Activated T-cell treated with anti-CD3 and anti-CD28 coated beads, Interleukin-2, amount 50 U/mL, for 4 hours (primary cell): ENCODE results near the gene TEKT3. TPM values are rescaled to one million over a fixed set of nuclear protein-coding genes. Genes with fewer than 3 reads are reported as not detected.

Source experiments
- ATAC-seq, 2 donors: fragments of 200-7000 bp; cut with Tn5 transposase; one replicate each; pipeline ENCODE4 v1.10.0; 2021
- DNase-seq: peaks from one replicate; pipeline ENCODE4 v3.0.0-alpha.2; 2020
- H3K27me3 Mint-ChIP-seq: one replicate; pipeline ENCODE4 v1.8.0; 2021; ENCODE audit warnings: low read depth, mixed read lengths
- H3K36me3 Mint-ChIP-seq: one replicate; pipeline ENCODE4 v1.8.0; 2022; ENCODE audit warnings: mixed read lengths; ENCODE audit not compliant: insufficient read depth
- H3K4me1 Mint-ChIP-seq: one replicate; pipeline ENCODE4 v1.8.0; 2021; ENCODE audit warnings: low read depth, mixed read lengths
- H3K4me3 Mint-ChIP-seq: one replicate; pipeline ENCODE4 v1.8.0; 2021; ENCODE audit warnings: mild to moderate bottlenecking, moderate library complexity, mixed read lengths
- H3K9me3 Mint-ChIP-seq: one replicate; pipeline ENCODE4 v1.8.0; 2021; ENCODE audit warnings: mixed read lengths
- total RNA-seq, 3 donors: library from RNA; stranded (reverse); gene quantifications; one replicate each; pipeline ENCODE4 v1.2.1, GENCODE V29; 2021

The TEKT3 gene
- total RNA-seq, 3 donors from 2014 or later: 0.23 TPM; not detected in 2

DNA sequence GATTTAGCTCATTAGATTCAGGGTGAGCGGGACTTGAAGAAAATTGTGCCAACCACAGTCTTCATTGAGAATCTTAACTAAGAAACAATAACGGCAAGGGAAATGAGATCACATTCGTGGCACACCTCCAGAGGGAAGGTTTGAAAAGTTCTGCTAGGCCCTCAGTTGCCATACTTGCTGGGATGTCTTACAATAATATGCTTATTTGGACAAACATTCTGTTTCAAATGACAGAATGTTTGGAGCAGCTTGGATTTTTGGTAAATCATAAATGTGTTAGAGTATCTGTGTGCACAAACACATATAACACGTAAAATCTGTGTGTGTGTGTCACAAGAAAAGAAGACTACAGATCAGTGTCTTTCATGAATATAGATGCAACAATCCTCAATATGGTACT is 24.6 kb upstream of the TEKT3 start:
- no peaks in the 10 kb centered on the region for H3K9me3 Mint-ChIP-seq
- ATAC-seq: no peak
- H3K36me3 Mint-ChIP-seq: no peaks in the 10 kb centered on the region

DNA sequence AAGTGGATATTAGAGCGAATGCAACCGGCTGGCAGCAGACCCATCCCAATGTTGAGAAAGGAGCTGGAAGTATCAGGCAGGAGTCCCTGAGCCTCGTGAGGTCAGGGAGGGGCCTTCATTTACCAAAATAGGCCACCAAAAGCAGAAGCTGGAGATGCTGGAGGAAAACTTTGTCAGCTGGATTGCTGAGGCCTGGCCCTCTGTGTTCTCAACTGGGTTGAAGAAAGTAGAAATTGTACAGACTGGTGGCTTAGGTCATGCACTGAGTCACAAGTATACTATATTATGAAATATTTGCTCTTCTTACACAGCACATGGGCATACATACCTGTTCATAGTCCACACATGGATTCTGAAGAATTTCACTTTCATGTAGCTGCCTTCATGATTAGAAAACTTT is 23.2 kb upstream of the TEKT3 start:
- H3K4me1 Mint-ChIP-seq: no peaks in the 10 kb centered on the region
- no peak for ATAC-seq
- no peaks in the 10 kb centered on the region for H3K36me3 Mint-ChIP-seq
- H3K9me3 Mint-ChIP-seq: no peaks in the 10 kb centered on the region
- H3K4me3 Mint-ChIP-seq: no peak overlapping the region
- peaks cover 9% of the 10 kb centered on the region for H3K27me3 Mint-ChIP-seq
- no peak for DNase-seq

More for the DNA sequence above, 24.6 kb upstream of the TEKT3 start:
- DNase-seq: no peak
- Mint-ChIP-seq H3K4me3 (no peak overlapping the region), H3K27me3 (peaks cover 11% of the 10 kb centered on the region), H3K4me1 (no peaks in the 10 kb centered on the region)

DNA sequence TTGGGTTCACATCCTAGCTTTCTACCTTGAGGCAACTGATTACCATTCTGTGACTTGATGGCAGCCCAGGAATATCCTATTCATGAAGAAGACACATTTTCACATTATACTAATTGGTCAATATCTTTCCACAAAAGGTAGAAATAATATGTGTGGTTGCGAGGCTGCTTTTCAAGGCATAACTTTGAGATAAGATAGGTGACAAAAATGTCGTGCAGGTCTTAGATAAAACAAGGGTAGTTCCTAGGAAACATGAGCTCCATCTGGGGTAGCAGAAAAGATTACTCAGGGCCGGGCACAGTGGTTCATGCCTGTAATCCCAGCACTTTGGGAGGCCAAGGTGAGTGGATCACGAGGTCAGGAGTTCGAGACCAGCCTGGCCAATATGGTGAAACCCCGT is 22.3 kb upstream of the TEKT3 start:
- H3K4me3 Mint-ChIP-seq: no peak overlapping the region
- no peaks in the 10 kb centered on the region for H3K4me1 Mint-ChIP-seq
- DNase-seq: no peak
- peaks cover 5% of the 10 kb centered on the region for H3K27me3 Mint-ChIP-seq
- H3K9me3 Mint-ChIP-seq: no peaks in the 10 kb centered on the region
- H3K36me3 Mint-ChIP-seq: no peaks in the 10 kb centered on the region
- ATAC-seq: no peak

DNA sequence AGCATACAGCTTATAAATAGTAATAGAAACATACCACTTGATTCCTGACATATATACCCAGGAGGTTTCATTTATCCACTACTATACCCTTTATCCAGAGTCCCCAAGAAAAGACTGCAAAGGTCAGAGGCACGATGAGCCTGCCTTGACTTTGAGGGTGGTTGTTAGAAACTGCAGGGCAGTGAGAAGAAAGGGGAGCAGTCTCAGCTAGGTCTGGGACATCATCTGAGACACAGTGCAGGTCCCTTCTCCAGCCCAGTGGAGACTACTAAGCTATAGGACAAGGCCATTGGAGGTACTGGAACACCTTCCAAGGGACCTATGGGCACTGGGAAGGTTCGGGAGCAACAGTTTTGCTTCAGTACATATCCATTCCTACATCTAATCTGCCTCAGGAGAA is 20.2 kb upstream of the TEKT3 start:
- no peak for ATAC-seq
- Mint-ChIP-seq H3K36me3 (no peaks in the 10 kb centered on the region), H3K4me3 (no peak overlapping the region), H3K9me3 (no peaks in the 10 kb centered on the region), H3K27me3 (peaks cover 4% of the 10 kb centered on the region), H3K4me1 (no peaks in the 10 kb centered on the region)
- no peak for DNase-seq

DNA sequence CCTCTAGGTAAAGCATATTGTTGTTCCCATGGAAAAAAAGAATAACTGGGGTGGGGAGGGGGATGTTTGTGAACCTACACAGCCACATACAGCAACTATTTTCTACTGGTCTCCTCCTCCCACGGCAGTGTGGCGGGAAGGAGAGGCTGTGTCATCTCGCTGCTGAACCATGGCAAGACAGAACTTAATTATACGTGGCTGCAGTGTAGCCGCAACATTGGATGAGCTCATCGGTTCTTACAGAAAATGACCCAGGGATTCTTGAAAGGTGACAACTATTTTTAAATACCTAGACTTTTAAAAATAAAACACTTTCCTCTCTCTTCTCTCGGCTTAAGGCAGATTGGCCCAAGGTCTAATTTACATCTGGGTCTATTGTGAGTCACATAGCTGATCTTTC is 19.8 kb upstream of the TEKT3 start:
- H3K4me3 Mint-ChIP-seq: no peak overlapping the region
- DNase-seq (no peak), ATAC-seq (no peak)
- no peaks in the 10 kb centered on the region for H3K36me3 Mint-ChIP-seq
- peaks cover 4% of the 10 kb centered on the region for H3K27me3 Mint-ChIP-seq
- no peaks in the 10 kb centered on the region for H3K4me1 Mint-ChIP-seq
- H3K9me3 Mint-ChIP-seq: no peaks in the 10 kb centered on the region

DNA sequence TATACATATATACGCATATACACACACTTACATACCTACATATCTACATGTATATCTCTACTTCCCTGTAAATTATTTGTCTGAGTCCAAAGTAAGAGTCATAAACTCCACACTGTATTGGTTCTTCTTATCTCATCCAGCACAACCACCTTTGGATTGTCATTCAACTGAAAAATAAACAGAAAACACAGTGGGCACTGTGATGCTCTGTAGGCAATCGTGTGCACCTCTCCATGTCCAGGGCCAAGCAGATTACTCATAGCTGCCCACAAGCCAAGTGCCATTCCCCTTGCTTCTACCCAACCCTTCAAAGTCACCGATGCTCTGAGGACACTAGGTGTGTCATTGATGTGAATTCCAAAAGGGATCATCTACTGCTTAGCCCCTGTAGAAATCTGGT is 12.9 kb upstream of the TEKT3 start:
- peaks cover 24% of the 10 kb centered on the region for H3K27me3 Mint-ChIP-seq

DNA sequence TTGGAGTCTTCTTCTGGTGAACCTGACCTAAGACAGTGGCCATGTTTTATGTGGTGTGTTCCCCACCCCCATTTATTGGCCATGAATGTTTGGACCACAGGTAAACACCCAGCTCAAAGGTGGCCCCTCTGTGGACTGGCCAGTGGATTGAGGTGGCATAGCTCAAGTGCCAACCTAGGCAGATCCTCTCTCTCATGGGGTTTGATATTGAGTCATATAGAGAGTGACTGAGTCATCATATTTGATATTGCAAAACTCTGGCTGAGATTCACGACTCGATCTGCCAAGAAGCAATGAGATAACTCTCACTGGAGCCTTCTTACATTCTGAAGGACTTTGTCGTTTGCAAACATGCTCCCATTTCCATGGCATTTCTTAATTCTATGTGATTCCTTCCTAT is 10.5 kb upstream of the TEKT3 start:
- Mint-ChIP-seq H3K4me1 (no peaks in the 10 kb centered on the region), H3K27me3 (peaks cover 34% of the 10 kb centered on the region), H3K36me3 (no peaks in the 10 kb centered on the region), H3K4me3 (no peak overlapping the region), H3K9me3 (no peaks in the 10 kb centered on the region)
- ATAC-seq (no peak), DNase-seq (no peak)

More for the DNA sequence above, 12.9 kb upstream of the TEKT3 start:
- Mint-ChIP-seq H3K9me3 (no peaks in the 10 kb centered on the region), H3K4me1 (no peaks in the 10 kb centered on the region), H3K4me3 (no peak overlapping the region), H3K36me3 (no peaks in the 10 kb centered on the region)
- ATAC-seq: no peak
- no peak for DNase-seq

DNA sequence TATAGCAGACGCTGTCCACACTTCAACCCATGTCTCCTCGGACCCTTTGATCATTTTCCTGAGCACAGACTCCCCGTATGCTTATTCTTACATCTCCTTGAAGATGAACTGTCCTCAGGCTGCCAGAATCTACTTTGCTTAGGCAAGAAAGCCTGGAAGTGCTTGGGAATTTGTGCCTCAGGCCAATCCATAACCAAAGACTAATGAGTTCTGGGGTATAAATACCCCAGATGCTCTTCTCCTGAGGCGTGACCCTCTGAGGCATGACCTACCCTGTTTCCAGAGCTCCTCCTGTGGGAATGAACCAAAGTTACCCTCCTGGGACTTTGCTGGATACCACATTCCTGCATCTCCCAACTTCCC is 10.1 kb upstream of the TEKT3 start:
- no peak overlapping the region for H3K4me3 Mint-ChIP-seq
- no peaks in the 10 kb centered on the region for H3K36me3 Mint-ChIP-seq
- H3K9me3 Mint-ChIP-seq: no peaks in the 10 kb centered on the region
- H3K27me3 Mint-ChIP-seq: peaks cover 38% of the 10 kb centered on the region
- ATAC-seq: no peak
- DNase-seq: no peak
- no peaks in the 10 kb centered on the region for H3K4me1 Mint-ChIP-seq

DNA sequence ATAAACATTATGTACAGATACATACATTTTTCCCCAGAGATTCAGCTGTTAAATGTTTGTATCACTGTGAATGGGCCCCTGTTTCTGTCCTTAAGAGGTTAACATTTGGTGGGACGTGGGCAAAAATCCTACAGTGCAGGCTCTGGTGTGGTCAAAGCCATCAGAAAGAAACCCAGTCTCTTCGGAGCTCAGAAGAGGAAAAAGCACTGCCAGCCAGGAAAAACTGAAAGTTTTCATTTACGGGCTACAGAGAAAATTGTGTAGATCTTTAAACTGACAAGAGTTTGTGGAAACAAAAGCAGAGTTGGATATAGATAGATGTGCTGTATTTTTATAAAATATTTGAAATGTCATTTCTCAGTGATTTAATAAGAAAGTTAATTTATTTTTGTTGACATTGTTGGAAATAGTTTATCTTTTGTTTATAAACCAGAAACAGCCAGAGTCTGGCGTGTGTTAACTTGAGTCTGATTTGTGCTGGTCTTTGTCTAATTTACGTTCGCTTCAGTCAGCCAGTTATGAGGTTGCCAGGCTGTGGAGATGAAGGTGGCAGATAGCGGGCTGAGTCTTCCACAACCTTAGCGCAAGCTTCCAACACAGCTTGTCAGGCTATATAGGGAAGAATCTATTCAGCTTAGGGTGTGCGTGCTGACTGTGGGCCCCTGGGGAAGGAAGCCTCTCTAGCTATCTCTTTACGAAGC is 9.5 kb upstream of the TEKT3 start:
- H3K4me1 Mint-ChIP-seq: no peaks in the 10 kb centered on the region
- H3K36me3 Mint-ChIP-seq: no peaks in the 10 kb centered on the region
- ATAC-seq (no peak), DNase-seq (no peak)
- H3K9me3 Mint-ChIP-seq: no peaks in the 10 kb centered on the region
- no peak overlapping the region for H3K4me3 Mint-ChIP-seq
- peaks cover 40% of the 10 kb centered on the region for H3K27me3 Mint-ChIP-seq

DNA sequence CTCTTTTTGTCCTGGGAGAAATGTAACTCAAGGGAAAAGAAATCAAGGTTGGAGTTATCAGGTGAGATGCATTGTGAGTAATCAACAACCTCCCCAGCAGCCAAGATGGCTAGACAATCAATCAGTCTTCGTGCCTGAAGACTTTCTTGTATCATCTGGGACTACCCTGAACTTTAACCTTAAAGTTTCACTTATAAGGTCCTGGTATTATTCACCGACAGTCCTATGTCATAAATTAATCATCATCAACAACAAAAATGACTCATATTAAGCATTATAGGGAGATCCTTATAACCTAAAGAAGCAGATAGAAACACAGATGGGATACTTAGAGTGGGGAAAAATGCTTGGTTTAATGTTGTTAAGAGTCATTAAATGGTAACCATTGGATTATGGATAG is 7.7 kb upstream of the TEKT3 start:
- DNase-seq: no peak
- no peaks in the 10 kb centered on the region for H3K9me3 Mint-ChIP-seq
- H3K27me3 Mint-ChIP-seq: peaks cover 47% of the 10 kb centered on the region
- no peaks in the 10 kb centered on the region for H3K36me3 Mint-ChIP-seq
- ATAC-seq: no peak
- no peaks in the 10 kb centered on the region for H3K4me1 Mint-ChIP-seq
- no peak overlapping the region for H3K4me3 Mint-ChIP-seq

DNA sequence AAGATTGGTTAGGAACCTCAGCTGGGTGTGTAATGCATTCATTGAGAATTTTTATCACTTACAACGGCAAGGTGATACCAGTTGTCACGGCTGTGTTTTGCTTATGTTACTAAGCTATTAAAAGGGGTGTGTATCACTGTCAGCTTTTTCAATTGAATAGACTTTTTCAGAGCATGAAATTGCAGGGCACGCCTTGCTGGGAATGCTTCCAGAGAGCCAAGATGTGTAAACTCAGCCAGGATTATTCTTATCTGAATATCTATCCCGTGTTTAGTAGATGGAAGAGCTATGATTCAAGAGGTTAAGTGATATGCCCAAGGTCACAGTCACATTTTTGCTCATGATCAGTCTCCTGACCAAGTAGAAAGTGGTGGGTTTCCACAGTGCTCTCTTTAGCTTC is 6.6 kb upstream of the TEKT3 start:
- DNase-seq (no peak), ATAC-seq (no peak)
- H3K4me1 Mint-ChIP-seq: no peaks in the 10 kb centered on the region
- H3K27me3 Mint-ChIP-seq: peaks cover 53% of the 10 kb centered on the region
- H3K9me3 Mint-ChIP-seq: no peaks in the 10 kb centered on the region
- no peaks in the 10 kb centered on the region for H3K36me3 Mint-ChIP-seq
- H3K4me3 Mint-ChIP-seq: no peak overlapping the region

DNA sequence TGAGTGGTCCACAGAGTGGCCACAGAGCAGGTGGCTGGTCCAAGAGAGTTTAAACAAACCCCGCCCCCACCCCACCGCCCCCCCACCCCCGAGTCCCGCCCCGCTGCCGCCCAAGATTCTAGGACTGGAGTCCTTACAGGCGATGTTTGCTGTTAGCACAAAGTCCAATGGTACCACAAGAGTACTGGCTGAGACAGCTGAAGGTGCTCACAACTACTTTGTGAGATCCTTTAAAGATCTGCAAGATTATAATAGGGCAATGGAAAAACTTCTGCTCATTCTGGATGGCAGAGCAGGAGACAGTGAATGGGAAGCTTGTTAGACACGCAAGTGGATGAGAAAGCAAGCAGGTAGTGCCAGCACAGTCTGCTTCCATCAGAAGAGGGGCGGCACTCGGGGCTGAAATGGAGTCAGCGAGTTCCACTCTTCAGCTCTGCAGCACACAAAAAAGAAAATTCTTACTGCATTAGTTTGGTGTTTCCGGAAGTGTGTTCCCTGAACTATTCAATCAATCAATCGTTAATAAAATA is 4.7 kb upstream of the TEKT3 start:
- Mint-ChIP-seq H3K36me3 (no peaks in the 10 kb centered on the region), H3K4me3 (no peak overlapping the region), H3K9me3 (no peaks in the 10 kb centered on the region), H3K27me3 (peaks cover 65% of the 10 kb centered on the region), H3K4me1 (peaks cover 1% of the 10 kb centered on the region)
- DNase-seq (no peak), ATAC-seq (no peak)

DNA sequence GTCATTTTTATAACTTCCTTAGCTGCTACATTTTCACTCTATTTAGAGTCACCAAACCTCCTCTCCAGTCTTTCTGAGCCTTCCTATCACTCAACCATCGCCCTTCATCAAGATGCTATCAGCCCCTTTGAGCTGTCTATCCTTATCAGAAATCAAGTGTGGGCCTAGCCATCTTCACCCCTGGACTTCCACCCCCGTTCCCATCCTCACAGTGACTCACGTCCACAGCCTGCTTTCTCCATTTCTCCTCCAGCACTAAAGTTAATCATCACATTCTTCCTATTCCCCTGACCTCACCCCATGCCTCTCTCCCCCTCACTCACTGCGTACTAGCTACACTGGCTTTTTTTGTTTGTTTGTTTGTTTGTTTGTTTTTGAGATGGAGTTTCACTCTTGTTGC is 2.4 kb upstream of the TEKT3 start:
- DNase-seq: no peak
- Mint-ChIP-seq H3K4me3 (no peak overlapping the region), H3K27me3 (peaks cover 67% of the 10 kb centered on the region), H3K9me3 (no peaks in the 10 kb centered on the region), H3K4me1 (peaks cover 5% of the 10 kb centered on the region), H3K36me3 (no peaks in the 10 kb centered on the region)
- no peak for ATAC-seq

DNA sequence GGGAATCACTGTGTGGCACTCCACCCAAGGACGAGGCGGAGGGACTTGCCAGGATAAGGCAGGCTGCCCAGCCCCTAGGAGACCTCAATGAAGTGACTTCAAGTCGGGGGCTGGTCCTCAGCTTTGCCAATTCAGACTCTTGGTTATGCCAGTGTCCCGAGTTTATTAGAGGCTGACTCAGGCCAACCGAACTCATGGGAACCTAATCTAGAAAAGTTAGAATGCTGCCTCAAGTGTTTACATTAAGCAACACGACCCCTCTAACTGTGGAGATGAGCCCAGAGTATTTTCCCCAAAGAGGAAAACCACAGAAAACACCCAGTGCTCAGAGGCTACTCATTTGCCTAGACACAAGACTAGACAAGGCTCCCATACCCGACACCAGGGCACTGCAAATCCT is 1.1 kb upstream of the TEKT3 start:
- H3K27me3 Mint-ChIP-seq: peaks cover 63% of the 10 kb centered on the region
- no peaks in the 10 kb centered on the region for H3K9me3 Mint-ChIP-seq

DNA sequence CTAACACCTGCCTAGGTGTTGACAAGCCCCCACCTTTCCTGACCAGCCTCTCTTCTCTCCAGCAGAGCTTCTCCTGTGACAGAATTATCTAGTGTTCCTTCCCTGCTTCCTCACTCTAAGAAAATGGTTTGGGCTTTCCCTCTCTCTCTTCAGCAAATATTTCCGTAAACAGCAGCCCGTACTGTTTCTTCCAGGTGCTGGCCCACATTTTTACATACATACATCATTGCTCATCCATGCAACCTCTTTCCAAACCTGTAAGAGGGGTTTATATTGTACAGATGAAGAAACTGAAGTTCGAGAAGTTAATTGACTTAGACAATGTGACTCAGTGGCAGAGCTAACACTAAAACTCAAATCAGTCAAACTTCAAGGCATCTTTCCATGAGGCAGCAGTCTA is 569 bp upstream of the TEKT3 start:
- ATAC-seq: no peak
- Mint-ChIP-seq H3K4me1 (peaks cover 5% of the 10 kb centered on the region), H3K36me3 (no peaks in the 10 kb centered on the region), H3K27me3 (peaks cover 63% of the 10 kb centered on the region), H3K4me3 (no peak overlapping the region), H3K9me3 (no peaks in the 10 kb centered on the region)
- no peak for DNase-seq

More for the DNA sequence above, 1.1 kb upstream of the TEKT3 start:
- H3K4me3 Mint-ChIP-seq: no peak overlapping the region
- H3K36me3 Mint-ChIP-seq: no peaks in the 10 kb centered on the region
- no peak for DNase-seq
- H3K4me1 Mint-ChIP-seq: peaks cover 5% of the 10 kb centered on the region
- no peak for ATAC-seq
